Dendritic cell treated with granulocyte-macrophage colony-stimulating factor and Interleukin-4, amounts not matched to agents 40 ng/mL and 50 ng/mL, for 4 days (primary cell): ENCODE measurements around the gene PRKN.

Experiments used
- H3K27ac Mint-ChIP-seq: one replicate; pipeline ENCODE4 v1.8.0; 2022; ENCODE audit warnings: mild to moderate bottlenecking, mixed read lengths
- H3K27me3 Mint-ChIP-seq: one replicate; pipeline ENCODE4 v1.8.0; 2022; ENCODE audit warnings: mild to moderate bottlenecking, mixed read lengths
- H3K36me3 Mint-ChIP-seq: one replicate; pipeline ENCODE4 v1.8.0; 2022; ENCODE audit warnings: low read depth, mixed read lengths
- H3K4me1 Mint-ChIP-seq: one replicate; pipeline ENCODE4 v1.8.0; 2022; ENCODE audit warnings: low read depth, mixed read lengths
- H3K4me3 Mint-ChIP-seq: one replicate; pipeline ENCODE4 v1.8.0; 2022; ENCODE audit warnings: mild to moderate bottlenecking, moderate library complexity, mixed read lengths
- H3K9me3 Mint-ChIP-seq: one replicate; pipeline ENCODE4 v1.8.0; 2022; ENCODE audit warnings: mixed read lengths
- intact Hi-C: fragments of 100-400 bp; cut with micrococcal nuclease; formaldehyde crosslinking; loops from one replicate; pipeline ENCODE4 v1.15.0; 2022

The PRKN gene

GRCh38 chr6:161542346-161542980, 1185.1 kb downstream of the PRKN start:
- Mint-ChIP-seq H3K4me3 (no peak overlapping the region), H3K4me1 (peaks cover 6% of the 10 kb centered on the region), H3K27ac (no peak overlapping the region), H3K36me3 (no peaks in the 10 kb centered on the region), H3K9me3 (no peaks in the 10 kb centered on the region), H3K27me3 (peaks cover 1% of the 10 kb centered on the region)
- intact Hi-C loops: no loop called here

- no peak overlapping the region for H3K4me3 Mint-ChIP-seq
Observed at GRCh38 chr6:161540532-161540931, 1187.0 kb downstream of the PRKN start.

GRCh38 chr6:161536224-161536630, 1191.3 kb downstream of the PRKN start:
- intact Hi-C loops: no loop called here
- no peaks in the 10 kb centered on the region for H3K36me3 Mint-ChIP-seq
- no peak overlapping the region for H3K27ac Mint-ChIP-seq
- H3K27me3 Mint-ChIP-seq: peaks cover 1% of the 10 kb centered on the region
- H3K9me3 Mint-ChIP-seq: peaks cover 24% of the 10 kb centered on the region
- no peaks in the 10 kb centered on the region for H3K4me1 Mint-ChIP-seq
- no peak overlapping the region for H3K4me3 Mint-ChIP-seq

More at GRCh38 chr6:161540532-161540931, 1187.0 kb downstream of the PRKN start:
- peaks cover 1% of the 10 kb centered on the region for H3K27me3 Mint-ChIP-seq
- peaks cover 5% of the 10 kb centered on the region for H3K4me1 Mint-ChIP-seq
- no peak overlapping the region for H3K27ac Mint-ChIP-seq
- intact Hi-C loops: no loop called here
- no peaks in the 10 kb centered on the region for H3K9me3 Mint-ChIP-seq
- no peaks in the 10 kb centered on the region for H3K36me3 Mint-ChIP-seq

- Mint-ChIP-seq H3K36me3 (no peaks in the 10 kb centered on the region), H3K27me3 (no peaks in the 10 kb centered on the region), H3K4me3 (no peak overlapping the region), H3K27ac (no peak overlapping the region), H3K9me3 (peaks cover 26% of the 10 kb centered on the region), H3K4me1 (no peaks in the 10 kb centered on the region)
- intact Hi-C loops: no loop called here
Observed at GRCh38 chr6:161534264-161534873, 1193.2 kb downstream of the PRKN start.

GRCh38 chr6:161533266-161533665, 1194.3 kb downstream of the PRKN start:
- no peaks in the 10 kb centered on the region for H3K27me3 Mint-ChIP-seq
- no peak overlapping the region for H3K27ac Mint-ChIP-seq
- intact Hi-C loops: no loop called here
- no peaks in the 10 kb centered on the region for H3K36me3 Mint-ChIP-seq
- peaks cover 37% of the 10 kb centered on the region for H3K9me3 Mint-ChIP-seq
- no peaks in the 10 kb centered on the region for H3K4me1 Mint-ChIP-seq
- H3K4me3 Mint-ChIP-seq: no peak overlapping the region

GRCh38 chr6:161532536-161532935, 1195.0 kb downstream of the PRKN start:
- Mint-ChIP-seq H3K36me3 (no peaks in the 10 kb centered on the region), H3K4me1 (no peaks in the 10 kb centered on the region), H3K4me3 (no peak overlapping the region), H3K9me3 (peaks cover 42% of the 10 kb centered on the region), H3K27ac (no peak overlapping the region), H3K27me3 (no peaks in the 10 kb centered on the region)
- intact Hi-C loops: no loop called here

- Mint-ChIP-seq H3K27ac (no peak overlapping the region), H3K9me3 (peaks cover 23% of the 10 kb centered on the region), H3K27me3 (no peaks in the 10 kb centered on the region)
Observed at GRCh38 chr6:161526794-161527193, 1200.8 kb downstream of the PRKN start.

GRCh38 chr6:161523362-161523761, 1204.2 kb downstream of the PRKN start:
- Mint-ChIP-seq H3K27ac (no peak overlapping the region), H3K27me3 (no peaks in the 10 kb centered on the region), H3K9me3 (peaks cover 25% of the 10 kb centered on the region), H3K36me3 (no peaks in the 10 kb centered on the region), H3K4me3 (no peak overlapping the region), H3K4me1 (no peaks in the 10 kb centered on the region)
- intact Hi-C loops: no loop called here

More at GRCh38 chr6:161526794-161527193, 1200.8 kb downstream of the PRKN start:
- Mint-ChIP-seq H3K4me1 (no peaks in the 10 kb centered on the region), H3K4me3 (no peak overlapping the region), H3K36me3 (no peaks in the 10 kb centered on the region)
- intact Hi-C loops: no loop called here

GRCh38 chr6:161522276-161522675, 1205.3 kb downstream of the PRKN start:
- Mint-ChIP-seq H3K9me3 (peaks cover 19% of the 10 kb centered on the region), H3K4me3 (no peak overlapping the region), H3K4me1 (no peaks in the 10 kb centered on the region), H3K27me3 (no peaks in the 10 kb centered on the region), H3K36me3 (no peaks in the 10 kb centered on the region), H3K27ac (no peak overlapping the region)
- intact Hi-C loops: no loop called here

GRCh38 chr6:161511447-161512095, 1216.0 kb downstream of the PRKN start:
- H3K4me3 Mint-ChIP-seq: no peak overlapping the region
- intact Hi-C loops: no loop called here

GRCh38 chr6:161508341-161508740, 1219.2 kb downstream of the PRKN start:
- Mint-ChIP-seq H3K36me3 (no peaks in the 10 kb centered on the region), H3K9me3 (peaks cover 25% of the 10 kb centered on the region), H3K27me3 (no peaks in the 10 kb centered on the region), H3K4me1 (no peaks in the 10 kb centered on the region), H3K27ac (no peak overlapping the region), H3K4me3 (no peak overlapping the region)
- intact Hi-C loops: no loop called here

More at GRCh38 chr6:161511447-161512095, 1216.0 kb downstream of the PRKN start:
- peaks cover 36% of the 10 kb centered on the region for H3K9me3 Mint-ChIP-seq
- H3K27ac Mint-ChIP-seq: no peak overlapping the region
- H3K36me3 Mint-ChIP-seq: no peaks in the 10 kb centered on the region
- H3K27me3 Mint-ChIP-seq: no peaks in the 10 kb centered on the region
- H3K4me1 Mint-ChIP-seq: no peaks in the 10 kb centered on the region

- no peak overlapping the region for H3K27ac Mint-ChIP-seq
- intact Hi-C loops: no loop called here
- H3K9me3 Mint-ChIP-seq: peaks cover 32% of the 10 kb centered on the region
- H3K36me3 Mint-ChIP-seq: no peaks in the 10 kb centered on the region
- no peak overlapping the region for H3K4me3 Mint-ChIP-seq
- no peaks in the 10 kb centered on the region for H3K27me3 Mint-ChIP-seq
- H3K4me1 Mint-ChIP-seq: no peaks in the 10 kb centered on the region
Observed at GRCh38 chr6:161507375-161507774, 1220.2 kb downstream of the PRKN start.

GRCh38 chr6:161503570-161503969, 1224.0 kb downstream of the PRKN start:
- Mint-ChIP-seq H3K9me3 (peaks cover 25% of the 10 kb centered on the region), H3K36me3 (no peaks in the 10 kb centered on the region), H3K27ac (no peak overlapping the region), H3K27me3 (no peaks in the 10 kb centered on the region), H3K4me3 (no peak overlapping the region), H3K4me1 (no peaks in the 10 kb centered on the region)
- intact Hi-C loops: no loop called here

- H3K9me3 Mint-ChIP-seq: peaks cover 10% of the 10 kb centered on the region
- H3K36me3 Mint-ChIP-seq: no peaks in the 10 kb centered on the region
- no peaks in the 10 kb centered on the region for H3K4me1 Mint-ChIP-seq
- no peak overlapping the region for H3K27ac Mint-ChIP-seq
- intact Hi-C loops: no loop called here
- no peak overlapping the region for H3K4me3 Mint-ChIP-seq
- H3K27me3 Mint-ChIP-seq: no peaks in the 10 kb centered on the region
Observed at GRCh38 chr6:161498881-161499280, 1228.7 kb downstream of the PRKN start.
